SW 1271 (cell line): Measurements from ENCODE around the gene RNF112.

Source experiments
- DNase-seq, 2 experiments: peaks; one replicate each; lab custom pipeline; 2025; lab: John Stamatoyannopoulos, UW

The RNF112 gene

DNA sequence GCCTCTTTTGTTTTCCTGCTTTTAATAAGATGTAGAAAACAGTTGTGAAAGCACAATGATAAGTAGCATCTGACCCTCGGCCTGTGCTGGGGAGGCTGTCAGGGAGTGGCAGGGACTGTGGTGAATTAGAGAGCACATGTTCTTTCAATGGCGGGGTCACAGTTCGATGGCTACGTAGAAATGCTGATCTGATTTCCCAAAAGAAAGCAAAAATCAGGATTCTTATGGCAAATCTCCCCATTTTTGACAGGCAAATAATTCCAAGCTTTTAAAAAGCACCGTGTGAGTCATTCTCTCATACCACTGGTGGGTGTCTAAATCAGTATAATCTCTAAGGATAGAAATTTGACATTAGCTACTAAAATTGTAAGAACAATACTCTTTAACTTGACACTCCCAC is 36.9 kb upstream of the RNF112 start:
- DNase-seq = no peak

DNA sequence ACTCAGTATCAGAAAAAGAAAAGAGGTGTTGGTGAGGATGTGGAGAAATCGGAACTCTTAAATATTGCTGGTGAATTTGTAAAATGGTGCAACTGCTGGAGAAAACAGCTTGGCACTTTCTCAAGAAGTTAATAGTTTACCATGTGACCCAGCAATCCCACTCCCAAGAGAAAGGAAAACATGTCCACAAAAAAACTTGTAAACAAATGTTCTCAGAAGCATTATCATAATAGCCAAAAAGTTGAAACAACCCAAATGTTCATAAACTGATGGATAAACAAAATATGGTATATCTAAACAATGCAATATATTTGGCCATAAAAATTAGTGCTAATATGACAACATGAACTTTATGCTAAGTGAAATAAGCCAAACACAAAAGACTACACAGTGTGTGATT is 35.3 kb upstream of the RNF112 start:
- no peak for DNase-seq

DNA sequence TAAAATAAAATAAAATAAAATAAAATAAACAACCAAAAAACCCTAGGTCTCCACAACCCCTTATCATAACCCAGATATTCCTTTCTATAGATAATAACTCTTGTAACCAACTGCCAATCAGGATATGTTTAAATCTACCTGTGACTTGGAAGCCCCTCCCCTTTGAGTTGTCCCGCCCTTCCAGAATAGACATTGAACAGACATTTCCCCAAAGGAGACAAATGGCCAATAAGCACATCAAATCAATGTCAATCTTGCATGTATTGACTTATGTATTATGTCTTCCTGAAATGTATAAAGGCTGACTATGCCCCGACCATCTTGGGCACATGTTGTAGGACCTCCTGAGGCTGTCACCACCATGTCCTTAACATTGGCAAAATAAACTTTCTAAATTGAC is 34.2 kb upstream of the RNF112 start:
- no peak for DNase-seq

DNA sequence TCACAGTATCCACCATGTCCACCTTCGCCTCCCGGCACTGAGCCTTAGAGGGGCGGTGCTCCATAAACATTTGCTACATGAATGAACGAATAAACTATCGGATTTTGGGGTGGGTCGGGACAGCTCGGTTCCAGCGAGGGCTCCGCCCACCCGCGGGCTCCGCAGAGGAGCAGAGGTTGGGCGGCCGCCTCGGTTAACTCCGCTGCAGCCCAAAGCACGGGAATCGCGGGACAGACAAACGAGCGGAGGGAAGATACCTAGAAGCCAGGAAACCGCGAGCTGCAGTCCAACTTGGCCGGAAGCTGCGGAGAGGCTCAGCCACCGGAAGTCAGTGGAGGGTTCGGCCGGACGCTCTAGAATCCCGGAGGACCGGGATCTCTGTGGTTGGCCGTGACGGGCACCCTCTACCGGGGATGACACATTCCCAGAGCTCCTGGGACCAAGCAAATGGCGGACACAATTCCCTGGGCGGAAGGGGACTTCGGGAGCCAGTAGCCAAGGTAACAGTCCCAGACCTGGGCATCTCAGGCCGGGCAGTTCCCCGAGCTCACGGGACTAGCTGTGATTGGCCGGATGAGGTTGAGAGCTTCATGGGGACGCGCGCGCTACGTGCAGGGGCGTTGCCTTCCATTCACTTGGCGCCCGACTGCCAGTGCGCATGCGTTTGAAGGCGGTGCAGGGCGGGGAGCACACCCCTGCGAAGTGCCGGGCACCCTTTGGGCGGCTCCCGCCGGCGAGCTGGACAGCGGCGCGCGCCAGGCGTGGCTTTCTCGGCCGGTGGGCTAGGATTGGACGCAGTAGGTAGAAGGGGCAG is 33.2 kb upstream of the RNF112 start:
- DNase-seq = peak; percentile 99 to 100

DNA sequence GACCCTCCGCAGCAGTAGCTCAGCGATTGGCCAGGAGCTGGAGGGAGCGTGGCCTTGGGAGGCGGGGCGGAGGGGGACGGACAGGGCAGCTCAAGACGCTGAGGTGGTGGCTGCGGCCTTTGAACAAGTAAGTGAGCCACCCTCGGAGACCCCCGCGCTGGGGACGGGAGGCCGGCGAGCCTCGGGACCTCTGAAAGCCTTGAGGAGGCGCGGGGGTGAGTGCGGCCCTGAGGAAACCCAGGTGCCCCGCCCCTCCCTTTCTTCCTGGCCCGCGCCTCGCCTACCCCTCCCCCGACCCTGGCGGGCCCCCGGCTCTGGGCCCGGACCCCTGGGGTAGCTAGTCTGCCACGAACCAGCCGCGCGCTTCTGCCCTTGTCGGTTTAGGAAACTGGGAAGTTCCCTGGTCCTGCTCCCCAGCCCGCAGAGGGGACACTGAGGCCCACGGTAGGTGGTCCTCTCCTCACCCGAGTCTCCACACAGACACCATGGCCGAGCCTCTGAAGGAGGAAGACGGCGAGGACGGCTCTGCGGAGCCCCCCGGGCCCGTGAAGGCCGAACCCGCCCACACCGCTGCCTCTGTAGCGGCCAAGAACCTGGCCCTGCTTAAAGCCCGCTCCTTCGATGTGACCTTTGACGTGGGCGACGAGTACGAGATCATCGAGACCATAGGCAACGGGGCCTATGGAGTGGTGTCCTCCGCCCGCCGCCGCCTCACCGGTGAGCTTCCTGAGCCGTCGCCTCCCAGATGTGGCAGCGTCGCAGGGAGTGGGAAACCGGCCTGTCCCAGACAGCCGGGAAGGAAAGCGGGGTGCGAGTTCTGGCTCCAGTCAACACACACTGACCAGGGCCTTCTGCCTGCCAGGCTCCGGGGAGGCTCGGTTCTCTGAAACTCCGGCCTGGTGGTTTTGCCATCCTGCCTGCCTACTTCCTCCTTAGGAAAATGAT is 32.3 kb upstream of the RNF112 start, which contains the start of gene MAPK7:
TSS of gene MAPK7 (plus strand) at position 83 of the 945 bp plus-strand sequence. CDS start at position 486, 403 bp downstream.
- DNase-seq = no peak

DNA sequence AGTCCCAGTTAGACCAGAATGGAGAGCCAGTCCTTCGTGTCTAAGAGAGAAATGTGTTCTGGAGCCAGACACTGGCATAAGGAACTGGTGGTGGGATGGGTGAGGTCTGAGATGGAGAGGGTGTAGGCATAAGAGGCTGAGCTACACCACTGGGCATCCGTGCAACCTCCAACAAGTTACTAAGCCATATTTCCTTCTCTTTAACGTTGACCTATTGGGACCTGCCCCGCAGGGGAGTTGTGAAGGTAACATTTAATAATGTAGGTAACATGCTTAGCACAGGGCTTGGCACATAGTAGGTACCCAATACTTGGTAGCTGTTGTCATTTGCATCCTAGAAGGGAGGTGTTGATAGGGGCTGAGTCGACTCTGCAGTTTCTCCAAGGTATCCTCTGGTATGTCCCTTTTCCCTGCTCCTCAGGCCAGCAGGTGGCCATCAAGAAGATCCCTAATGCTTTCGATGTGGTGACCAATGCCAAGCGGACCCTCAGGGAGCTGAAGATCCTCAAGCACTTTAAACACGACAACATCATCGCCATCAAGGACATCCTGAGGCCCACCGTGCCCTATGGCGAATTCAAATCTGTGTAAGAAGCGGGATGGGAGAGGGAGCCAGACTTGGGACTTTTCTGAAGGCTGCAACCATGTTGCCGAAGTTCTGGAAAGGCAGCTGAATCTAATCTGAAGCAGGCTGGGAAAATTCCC is 31.5 kb upstream of the RNF112 start:
- no peak for DNase-seq

DNA sequence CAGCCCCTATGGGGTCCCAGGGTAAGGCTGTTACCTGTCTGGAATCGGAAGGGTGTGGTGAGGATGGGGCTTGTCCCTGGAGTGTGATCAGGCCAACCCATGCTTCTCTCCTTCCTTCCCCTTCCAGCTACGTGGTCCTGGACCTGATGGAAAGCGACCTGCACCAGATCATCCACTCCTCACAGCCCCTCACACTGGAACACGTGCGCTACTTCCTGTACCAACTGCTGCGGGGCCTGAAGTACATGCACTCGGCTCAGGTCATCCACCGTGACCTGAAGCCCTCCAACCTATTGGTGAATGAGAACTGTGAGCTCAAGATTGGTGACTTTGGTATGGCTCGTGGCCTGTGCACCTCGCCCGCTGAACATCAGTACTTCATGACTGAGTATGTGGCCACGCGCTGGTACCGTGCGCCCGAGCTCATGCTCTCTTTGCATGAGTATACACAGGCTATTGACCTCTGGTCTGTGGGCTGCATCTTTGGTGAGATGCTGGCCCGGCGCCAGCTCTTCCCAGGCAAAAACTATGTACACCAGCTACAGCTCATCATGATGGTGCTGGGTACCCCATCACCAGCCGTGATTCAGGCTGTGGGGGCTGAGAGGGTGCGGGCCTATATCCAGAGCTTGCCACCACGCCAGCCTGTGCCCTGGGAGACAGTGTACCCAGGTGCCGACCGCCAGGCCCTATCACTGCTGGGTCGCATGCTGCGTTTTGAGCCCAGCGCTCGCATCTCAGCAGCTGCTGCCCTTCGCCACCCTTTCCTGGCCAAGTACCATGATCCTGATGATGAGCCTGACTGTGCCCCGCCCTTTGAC is 30.3 kb upstream of the RNF112 start:
- no peak for DNase-seq

DNA sequence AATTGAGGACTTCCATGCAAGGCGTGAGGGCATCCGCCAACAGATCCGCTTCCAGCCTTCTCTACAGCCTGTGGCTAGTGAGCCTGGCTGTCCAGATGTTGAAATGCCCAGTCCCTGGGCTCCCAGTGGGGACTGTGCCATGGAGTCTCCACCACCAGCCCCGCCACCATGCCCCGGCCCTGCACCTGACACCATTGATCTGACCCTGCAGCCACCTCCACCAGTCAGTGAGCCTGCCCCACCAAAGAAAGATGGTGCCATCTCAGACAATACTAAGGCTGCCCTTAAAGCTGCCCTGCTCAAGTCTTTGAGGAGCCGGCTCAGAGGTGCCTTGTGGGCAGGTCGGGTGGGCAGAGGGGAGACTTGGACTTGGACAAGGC is 29.7 kb upstream of the RNF112 start:
- DNase-seq = no peak

DNA sequence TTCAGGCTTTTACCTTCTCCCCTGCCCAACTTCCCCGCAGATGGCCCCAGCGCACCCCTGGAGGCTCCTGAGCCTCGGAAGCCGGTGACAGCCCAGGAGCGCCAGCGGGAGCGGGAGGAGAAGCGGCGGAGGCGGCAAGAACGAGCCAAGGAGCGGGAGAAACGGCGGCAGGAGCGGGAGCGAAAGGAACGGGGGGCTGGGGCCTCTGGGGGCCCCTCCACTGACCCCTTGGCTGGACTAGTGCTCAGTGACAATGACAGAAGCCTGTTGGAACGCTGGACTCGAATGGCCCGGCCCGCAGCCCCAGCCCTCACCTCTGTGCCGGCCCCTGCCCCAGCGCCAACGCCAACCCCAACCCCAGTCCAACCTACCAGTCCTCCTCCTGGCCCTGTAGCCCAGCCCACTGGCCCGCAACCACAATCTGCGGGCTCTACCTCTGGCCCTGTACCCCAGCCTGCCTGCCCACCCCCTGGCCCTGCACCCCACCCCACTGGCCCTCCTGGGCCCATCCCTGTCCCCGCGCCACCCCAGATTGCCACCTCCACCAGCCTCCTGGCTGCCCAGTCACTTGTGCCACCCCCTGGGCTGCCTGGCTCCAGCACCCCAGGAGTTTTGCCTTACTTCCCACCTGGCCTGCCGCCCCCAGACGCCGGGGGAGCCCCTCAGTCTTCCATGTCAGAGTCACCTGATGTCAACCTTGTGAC is 29.1 kb upstream of the RNF112 start:
- no peak for DNase-seq

DNA sequence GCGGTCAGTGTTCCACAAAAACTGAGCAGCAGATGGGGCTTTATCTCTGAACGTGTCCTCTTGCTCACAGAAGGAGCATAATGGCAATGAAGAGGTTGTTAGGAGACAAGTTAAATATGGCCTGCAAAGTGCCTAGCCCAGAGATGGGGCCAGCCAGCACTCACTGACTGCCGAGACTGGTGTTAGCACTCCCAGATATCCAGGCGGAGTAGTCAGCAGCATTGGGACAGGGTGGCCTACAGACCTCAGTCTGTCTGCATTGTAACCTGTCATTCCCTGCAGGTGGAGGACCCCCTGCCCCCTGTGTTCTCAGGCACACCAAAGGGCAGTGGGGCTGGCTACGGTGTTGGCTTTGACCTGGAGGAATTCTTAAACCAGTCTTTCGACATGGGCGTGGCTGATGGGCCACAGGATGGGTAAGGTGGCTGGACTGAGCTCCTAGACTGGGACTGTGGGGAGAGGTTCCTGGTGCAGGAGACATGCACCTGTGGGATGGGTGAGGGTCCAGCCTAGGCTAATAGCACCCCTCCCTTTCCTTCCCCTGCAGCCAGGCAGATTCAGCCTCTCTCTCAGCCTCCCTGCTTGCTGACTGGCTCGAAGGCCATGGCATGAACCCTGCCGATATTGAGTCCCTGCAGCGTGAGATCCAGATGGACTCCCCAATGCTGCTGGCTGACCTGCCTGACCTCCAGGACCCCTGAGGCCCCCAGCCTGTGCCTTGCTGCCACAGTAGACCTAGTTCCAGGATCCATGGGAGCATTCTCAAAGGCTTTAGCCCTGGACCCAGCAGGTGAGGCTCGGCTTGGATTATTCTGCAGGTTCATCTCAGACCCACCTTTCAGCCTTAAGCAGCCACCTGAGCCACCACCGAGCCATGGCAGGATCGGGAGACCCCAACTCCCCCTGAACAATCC is 28.2 kb upstream of the RNF112 start:
- DNase-seq = no peak

DNA sequence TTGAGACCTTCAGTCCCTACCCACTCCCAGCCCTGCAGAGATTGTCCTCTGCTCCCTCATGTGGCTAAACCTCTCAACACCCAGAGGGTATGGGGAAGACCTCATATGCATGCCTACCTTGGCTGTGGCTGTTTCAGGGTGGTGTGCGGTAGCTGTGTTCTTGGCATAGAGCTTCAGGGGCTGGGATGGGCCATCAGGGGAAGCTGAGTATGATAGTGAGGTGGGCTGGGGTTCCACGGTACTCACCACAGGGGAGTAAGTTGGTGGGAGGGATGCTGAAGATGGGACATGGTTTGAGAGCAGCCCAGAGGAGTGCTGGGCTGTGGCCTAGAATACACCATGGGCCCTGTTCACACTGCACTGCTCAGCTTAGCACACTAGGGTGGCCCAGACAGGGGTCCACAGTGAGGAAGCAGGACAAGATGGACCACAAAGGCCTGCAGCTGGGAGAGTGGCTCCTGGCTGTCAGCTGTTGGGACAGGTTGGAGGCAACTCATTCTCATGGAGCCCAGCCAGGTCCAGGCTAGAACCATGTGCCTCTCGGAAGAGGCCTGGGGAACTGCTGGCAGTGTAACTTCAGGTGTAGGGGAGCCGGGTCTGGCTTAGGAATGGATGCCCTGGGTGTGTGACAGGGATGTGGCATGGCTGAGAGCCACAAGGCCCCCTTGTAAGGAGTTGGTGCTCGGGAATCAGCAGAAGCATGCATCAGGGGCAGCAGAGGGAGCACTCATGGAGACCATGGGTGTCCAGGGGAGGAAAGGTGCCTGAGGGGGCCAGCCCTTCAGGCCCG is 27.2 kb upstream of the RNF112 start:
- no peak for DNase-seq

DNA sequence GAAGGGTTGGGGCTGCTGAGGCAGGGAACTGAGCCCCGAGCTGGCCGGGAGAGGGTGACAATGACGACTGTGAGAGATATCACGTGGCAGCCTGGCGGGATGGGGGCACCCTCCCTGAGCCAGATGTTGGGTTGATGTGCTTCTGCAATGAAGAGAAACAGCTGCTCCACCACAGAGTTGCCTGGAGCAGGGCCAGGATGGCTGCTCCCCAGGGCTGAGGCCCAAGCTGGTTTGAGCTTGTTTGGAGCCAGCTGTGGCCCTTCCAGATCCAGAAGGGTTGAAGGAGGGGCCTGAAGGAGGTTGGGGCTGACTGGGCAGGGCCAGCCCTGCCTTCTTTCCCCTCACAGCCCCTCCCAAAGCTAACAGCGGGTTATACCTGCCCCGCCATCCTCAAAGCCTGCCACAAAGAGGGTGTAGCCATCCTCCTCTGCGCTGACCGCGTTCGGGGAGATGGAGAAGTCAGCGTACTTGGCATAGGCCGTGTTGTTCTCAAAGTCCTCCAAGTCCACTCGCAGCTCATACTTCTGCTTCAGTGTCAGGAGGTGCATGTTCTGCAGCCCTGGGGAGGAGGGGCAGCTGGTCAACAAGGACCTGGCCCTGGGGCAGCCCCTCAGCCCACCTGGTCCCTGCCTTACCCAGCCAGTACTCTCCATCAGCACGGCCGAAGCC is 26.2 kb upstream of the RNF112 start:
- no peak for DNase-seq

DNA sequence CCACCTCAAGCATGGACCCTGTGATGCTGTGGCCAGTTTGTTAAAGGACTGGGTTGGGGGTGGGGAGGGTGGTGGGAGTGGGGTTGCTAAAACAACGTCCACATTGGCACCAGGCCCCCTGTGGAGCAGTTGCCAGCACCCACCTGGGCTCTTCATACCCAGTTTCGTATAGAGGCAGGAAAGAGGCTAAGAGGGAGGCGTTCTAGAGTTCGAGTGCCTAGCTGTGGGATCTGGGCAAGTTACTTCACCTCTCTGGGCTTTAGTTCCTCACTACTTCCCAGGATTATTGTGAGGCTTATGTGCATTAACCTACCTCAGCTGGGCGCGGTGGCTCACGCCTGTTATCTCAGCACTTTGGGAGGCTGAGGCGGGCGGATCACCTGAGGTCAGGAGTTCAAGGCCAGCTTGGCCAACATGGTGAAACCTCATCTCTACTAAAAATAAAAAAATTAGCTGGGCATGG is 25.5 kb upstream of the RNF112 start:
- no peak for DNase-seq

DNA sequence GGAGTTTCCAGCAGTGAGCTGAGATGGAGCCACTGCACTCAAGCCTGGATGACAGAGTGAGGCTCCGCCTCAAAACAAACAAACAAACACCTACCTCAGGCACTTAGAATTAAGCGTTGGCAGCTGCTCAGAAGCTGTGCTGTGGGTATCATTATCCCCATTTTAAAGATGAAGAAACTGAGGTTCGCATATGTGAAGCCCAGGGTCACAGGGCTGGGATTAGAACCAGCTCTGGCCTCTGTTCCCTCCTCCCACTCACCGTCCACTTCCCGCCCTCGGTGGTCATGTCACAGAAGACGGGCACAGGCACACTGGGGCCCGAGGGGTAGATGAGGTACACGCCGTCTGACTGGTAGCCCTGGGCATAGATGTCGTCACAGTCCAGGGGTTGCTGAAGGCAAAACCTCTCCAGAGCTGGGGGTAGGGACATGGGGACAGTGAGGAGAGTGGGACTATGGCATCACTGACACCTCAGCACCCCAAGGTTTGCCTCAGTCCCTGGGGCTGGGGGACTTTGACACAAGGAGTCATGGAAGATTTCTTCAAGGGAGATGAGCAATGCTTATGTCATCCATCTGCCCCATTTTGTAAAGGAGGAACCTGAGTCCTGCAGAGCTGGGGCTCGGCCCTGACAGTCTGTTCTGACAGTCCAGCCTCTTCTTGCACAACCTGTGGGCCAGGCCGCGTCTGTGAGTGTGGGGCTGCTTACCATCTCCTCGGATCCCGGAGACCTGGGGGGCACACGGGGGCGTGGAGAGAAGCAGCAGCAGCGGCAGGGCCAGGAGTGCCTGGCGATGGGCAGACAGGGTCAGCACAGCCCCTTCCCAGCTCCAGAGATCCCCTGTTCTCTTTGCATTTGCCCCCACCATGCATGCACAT is 24.7 kb upstream of the RNF112 start:
- DNase-seq = peak; percentile 41

DNA sequence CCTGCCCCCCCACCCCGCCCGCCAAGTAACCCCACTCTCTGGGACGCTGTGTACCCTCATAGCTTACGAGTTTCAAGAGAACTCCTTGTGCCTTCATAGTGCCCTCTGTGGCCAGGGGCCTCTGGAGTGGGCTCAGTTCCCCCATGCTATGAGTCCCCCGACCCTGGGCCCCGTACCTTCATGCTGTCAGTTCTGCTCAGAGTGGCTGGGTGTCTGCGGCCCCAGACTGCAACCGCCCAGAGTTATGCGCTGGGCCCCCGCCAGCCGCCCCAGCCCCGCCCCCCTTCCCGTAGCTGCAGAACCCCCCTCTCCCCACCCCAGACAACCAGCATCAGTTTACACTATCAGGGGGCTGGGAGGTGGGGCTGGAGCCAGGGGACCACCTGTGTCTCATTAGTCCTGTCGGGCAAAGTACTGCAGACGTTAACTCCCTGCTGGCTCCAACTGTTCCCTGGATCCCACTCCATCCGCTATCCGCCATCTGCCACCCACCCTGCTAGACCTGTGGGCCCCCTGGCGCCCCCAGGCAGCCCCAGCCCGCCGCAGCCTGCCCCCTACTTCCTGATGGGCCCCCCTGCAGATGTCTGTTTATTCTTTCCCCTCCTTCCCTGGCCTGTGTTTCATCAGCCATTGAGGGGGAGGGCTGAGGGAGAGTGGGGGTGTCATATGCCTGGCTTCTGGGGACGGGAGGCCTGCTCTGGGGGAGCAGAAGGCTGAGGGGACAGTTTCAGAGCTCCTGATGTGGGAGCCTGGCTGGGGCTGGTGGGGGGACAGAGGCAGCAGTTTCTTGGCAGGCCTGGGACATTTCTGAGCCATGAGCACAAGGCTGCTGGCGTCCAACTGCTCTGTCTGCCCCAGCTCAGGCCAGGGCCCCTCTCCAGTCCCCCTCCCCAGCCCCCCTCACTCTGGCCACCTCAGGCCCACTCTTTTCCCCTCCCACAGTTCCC is 23.8 kb upstream of the RNF112 start, which contains the start of gene MFAP4:
TSS of gene MFAP4 (minus strand) at position 217 of the 947 bp plus-strand sequence. CDS start at position 182, 35 bp downstream.
- no peak for DNase-seq
